ENCODE data around the gene CHN2. TPM values are rescaled to one million over a fixed set of nuclear protein-coding genes. Genes with fewer than 3 reads are reported as not detected.
A peak's percentile ranks its signal among the peaks of the same experiment; 100 is the strongest.
"Not testable (repeated sequence)": the region's sequence is repeated elsewhere in the genome, so short reads cannot be mapped to it uniquely, and the experiment has no call there.

The CHN2 gene
- polyA plus RNA-seq, 1 donor = 10.5 TPM

DNA sequence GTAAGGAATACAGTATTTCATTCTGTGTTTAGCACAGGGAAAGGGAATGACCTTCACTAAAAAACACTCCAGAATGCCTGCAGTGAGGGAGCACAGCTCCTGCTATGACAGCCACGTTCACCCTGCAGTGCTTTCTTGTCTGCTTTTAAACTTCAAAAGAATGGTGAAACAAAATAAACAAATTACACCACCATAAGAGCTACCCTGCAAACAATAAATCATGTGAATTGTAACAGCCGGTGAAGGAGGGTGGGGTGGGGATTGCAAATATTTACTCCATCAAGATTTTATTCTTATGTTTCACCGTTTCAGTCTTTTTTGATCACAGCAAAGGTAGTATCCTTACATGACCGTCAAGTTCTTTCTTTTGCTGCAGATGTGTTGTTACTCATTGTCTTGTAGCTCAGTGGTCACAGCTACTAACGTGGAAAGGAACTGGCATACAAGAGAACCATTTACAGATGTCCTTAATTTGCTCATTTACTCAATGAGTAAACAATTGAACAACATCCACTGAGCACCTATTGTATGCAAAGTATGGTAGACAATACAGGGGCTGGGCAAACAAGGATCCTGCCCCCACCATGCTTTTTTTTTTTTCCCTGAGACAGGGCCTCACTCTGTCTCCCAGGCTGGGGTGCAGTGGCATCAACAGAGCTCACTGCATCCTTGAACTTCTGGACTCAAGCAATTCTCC, 4.1 kb upstream of the CHN2 start:
- DNase-seq = no peak

DNA sequence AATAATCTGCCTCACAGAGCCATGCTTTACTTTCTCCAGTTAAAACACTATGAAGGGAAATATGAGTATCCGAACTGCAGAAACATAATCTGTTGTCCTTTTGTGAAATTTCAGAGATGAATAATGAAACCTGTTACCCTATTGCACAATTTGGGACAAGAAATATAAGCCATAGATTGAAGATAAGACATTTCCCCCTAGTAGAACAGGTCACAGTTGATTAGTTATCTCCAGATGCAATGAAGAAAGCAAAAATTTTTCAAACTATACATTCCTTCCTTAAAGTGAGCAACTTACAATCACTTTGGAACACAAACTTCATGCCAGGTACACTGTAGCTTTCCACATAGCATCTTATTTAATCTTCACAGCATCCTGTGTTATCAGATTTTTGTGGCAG, 2.3 kb upstream of the CHN2 start:
- DNase-seq = no peak

DNA sequence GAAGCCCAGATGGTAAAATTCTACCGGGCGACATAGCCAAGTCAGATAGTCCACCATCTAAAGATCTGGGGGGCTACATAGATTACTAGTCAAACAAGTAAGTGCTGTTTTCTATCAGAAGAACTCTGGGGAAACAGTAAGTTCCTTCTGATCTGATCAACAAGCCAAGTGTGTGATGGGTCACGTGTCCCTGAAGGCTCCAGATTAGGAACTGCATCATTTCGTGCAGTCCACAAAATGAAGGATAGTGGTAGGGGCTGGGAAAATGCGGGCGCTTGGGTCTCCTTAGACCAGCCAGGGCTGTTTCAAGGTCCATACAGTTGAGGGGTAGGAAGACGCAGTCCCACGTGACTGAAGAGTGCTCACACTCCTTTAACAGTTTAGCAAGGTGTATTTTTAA, 1.8 kb upstream of the CHN2 start:
- DNase-seq = no peak

DNA sequence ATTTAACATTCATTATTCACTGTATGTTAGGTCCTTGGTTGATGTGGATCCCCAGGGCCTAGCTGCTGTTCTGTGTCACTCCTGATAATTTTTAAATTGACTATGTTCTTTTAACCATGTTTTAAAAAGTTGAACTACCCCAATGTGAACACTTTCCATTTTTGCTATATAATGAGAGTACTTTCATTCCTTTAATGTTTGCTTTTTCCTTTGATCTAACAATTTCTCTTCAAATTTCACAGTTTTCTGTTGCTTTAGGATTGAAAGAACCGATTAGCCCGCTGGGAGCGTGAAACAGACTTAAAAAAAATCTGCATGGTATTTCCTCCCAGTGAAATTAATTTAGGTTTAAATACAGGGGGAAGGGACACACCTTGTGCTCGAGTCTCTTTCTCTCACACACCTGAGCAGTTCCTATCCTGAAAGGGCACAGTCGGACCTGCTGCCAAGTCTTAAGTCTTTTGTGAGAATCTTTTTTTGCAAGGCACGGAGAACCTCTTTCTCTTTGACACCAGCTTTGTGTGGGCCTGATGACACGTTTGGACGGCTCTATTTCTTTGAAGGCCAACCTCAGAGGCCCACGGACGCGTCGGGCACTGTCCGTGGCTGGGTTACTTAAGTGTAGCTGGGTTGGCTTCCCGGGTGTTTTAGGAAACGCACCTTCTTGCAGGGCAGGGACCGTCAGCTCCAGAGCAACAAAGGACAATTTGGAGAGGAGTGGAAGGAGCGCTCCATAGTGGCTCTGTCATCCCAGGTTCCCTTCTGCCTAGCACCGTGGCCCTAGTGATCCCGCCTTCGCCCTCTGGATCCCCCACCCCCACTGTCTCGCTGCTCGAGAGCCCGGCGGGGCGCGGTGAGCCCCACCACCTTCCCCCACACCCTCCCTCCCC, 1.0 kb upstream of the CHN2 start:
- no peak for DNase-seq

DNA sequence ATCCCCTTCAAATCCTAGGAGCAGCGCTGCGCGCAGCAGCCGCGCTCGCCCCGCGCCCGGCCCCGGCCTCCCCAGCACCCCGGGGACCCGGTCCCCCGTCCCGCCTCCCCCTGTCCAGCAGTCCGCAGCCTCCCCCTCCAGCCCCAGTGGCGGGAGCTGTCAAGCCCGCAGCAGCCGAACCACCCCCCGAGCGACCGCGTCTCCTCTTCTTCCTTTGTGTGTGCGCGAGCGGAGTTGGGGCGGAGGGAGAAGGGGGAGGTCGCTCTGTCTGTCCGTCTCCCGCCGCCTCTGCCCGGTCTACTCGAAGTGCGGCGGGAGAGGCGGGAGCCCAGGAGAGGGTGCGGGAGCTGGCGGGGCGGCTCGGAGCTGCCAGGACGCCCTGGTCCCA, 375 bp upstream of the CHN2 start:
- no peak for DNase-seq

DNA sequence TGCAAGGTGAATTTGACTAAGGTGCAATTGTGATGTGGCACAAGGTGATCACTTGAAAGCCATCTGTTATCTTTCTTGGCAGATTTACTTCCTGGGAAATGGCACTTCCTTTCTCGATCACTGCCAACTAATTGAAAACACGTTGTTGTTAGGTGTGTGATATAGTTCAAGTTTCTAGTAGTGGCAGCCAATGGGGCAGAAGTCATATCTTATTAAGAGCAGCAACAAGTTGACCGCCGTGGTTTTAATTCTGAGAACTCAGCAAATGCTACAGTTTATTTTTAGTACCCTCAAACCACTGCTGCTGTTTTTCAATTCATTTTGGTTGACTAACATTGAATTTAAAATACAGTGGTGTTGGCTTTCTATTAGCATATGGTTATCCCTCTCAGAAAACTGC, 1.6 kb downstream of the CHN2 start:
- DNase-seq = no peak

DNA sequence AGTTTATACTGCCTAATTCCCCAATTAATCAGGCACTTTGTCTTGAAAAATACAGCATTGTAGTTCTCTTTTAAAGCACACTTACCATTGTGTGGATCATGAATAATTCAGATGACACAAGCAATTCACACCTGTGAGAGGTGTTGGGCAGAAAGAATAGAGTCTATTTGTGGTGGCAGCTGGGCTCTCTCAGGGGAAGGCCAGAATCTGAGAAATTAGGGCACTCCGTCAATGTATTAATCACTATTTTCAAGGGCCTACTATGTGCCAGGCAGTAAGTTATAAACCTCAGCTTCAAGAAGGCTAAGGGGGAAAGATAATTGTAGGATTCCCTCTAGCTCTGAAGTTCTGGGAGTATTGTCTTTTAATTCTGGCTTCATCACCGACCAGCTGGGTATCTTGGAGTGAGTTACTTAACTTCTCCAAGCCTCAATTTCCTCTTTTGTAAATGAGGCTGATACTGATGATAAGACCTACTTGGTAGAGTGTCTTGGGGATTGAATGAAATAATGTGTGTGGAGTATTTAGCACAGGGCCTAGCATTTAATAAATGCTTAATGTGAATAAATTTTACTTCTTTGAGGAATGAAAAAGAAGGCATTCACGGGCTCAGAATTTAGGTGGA, 2.5 kb downstream of the CHN2 start:
- DNase-seq = no peak

DNA sequence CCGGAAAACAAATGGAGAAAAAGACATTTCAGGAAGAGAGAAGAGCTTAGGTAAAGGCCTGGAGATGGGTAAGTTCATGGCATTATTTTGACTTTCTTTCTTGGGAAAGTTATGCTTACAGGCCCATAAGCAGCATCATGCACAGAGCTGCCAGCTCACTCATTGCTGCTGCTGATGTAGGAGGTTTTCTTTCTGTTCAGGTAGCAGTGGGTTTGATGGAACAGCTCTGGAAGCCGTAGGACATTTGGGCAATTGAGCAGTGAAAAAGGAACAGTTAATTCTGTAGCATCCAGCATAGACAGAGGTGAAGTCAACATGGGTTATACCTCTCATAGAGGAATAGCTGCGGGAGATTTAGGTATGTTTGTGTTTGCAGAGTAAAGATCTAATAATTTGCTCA, 3.3 kb downstream of the CHN2 start:
- DNase-seq = no peak

DNA sequence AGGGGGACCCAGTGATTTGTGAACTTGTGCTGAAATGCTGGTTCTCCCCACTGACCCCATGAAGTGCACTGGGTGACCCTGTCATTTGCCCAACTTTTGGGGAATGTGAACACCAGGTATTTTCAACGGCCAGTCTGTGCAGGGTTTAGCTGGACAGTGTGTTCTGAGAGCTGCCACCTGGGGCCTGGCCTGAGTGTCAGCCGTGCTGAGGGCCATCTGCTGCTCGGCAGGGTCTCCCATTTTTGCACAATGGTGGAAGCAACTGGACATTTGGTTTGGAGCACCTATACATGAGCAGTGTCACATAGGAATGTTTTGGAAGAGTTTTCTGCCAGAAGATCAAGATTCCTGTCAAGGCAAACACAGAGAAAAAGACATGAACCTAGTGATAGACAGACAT, 5.2 kb downstream of the CHN2 start:
- DNase-seq = no peak

DNA sequence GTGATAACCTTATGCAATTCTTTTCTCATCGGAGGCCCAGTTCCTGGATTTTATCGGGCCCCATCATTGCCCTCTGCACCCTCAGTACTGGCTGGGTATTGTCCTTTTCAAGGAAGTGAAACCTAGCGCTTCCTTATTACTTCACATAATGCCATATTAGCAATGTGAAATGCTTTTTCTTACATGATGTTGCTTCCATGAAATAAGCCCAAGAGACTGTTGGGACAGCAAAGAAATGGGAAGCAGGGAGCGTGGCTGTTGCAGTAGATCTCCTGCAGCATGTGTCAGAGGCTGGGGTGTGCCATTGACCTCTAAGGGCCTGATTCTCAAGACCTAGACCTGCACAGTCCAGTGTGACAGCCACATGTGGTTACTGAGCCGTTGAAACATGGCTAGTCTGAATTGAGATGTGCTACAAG, 8.1 kb downstream of the CHN2 start:
- DNase-seq = no peak

DNA sequence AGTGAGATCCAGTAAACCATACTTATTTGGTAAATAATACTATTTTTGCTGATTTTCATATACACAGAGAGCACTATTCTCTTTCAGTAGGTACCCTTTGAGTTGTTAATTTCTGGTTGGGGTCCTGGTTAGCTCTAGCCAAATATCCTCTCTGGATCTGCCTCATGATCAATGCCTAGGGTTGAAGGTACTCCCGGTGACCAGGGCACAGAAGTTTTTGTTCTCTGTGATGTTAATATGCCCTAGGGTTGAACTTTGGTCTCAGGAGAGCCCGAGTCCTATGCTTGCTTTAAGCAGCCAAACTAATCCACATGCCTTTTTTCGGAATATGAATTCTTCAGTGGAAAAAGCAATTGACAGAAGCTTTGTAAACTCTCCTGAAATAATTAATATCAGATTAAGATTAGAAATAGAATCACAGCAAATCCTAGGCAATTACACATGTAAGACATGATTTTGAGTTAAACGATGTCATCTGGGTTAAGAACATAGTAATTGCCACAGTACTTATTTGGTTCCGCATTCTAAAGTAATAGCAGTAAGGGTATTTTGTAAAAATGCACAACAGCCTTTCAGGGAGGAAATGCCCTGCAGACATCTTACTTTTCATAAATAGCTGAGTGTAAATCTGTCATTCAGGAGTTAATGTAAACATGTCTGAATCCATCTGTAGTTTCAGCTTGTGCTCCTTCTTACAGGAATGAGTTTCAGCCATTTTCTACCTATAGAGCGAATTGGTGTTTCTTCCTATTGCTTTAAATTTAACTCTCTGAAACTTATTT, 10.1 kb downstream of the CHN2 start:
- DNase-seq = no peak

DNA sequence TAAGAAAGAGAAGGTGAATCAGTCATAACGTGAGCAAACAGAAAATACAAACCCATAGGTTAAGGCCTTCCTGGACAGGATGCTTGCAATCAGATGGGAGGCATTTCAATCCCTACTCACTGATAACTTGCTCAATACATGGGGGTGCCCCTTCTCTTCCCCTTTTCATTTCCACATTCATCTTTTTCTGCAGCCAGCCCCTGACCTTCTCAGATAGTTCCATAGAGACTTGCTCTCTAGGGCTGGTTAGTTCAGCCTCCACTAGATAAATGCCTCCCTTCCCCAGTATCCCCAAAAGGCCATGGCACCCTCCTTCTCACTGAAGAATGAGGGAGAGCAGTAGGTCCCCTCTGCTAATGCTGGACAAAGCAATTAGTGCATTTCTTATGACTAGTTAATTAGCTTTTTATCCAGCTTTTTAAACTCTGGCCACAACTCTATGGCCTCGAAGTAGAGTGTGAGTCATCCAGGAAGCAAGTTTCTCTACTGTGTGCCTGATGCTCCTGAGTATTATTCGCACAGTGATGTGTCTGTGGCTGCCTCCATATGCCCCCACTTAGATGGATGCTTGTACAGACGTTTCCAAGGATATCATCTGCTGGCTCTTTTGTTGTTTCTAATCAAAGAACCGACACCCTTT, 12.7 kb downstream of the CHN2 start:
- DNase-seq = no peak

DNA sequence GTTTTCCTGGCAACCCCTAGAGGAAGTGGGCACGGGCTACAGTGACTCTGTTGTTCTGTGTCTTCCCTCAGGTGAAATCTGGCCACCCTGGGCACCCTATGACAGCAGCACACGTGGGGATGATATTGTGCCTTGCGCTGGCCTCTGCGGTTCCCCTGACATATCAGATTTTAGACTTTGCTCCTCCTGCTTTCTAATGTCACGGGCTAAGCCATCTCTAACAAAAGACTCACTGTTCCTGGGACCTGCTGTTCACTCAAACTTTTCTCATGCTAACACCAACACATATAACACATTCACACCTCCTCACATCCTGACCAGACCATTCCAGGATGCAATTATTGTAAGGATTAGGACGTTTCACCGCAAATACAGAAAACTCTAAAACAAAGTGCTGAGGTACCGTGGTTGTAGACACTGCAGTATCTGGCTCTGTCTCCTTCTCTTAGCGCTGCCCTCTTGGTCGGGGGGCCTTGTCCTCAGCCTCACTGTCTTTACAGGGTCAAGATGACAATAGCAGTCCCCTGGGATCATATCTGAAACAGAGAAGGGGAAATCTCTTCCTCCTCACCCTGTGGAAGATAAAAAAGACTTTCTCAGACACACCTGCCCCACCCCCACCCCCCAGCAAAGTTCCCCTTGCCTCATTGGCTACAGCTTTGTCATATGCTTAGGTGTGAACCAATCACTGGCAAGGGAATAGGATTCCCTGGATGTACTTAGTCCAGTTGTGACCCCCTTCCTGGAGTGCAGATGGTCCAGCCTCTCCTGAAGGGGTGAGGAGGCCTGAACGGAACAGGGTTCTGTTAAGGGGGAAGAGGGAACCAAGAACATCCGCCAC, 14.1 kb downstream of the CHN2 start:
- no peak for DNase-seq

DNA sequence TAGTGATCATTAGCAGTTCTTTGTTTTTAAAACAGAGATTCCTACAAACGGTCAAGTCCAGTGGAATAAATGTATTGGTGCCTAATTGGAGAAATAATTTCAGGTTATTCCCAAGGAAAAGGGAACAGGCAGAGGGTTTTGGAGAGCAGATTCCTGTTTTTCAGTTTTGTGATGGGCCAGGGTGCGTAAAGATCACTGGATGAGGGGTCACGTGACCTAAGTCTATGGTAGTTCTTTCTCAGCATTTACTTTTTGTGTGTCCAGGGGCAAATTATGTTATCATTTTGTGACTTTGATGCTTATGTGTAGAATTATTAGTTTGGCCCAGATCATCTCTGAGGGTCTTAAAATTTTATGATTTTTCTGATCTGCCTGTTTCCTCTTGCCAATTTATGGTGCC, 15.2 kb downstream of the CHN2 start:
- no peak for DNase-seq

DNA sequence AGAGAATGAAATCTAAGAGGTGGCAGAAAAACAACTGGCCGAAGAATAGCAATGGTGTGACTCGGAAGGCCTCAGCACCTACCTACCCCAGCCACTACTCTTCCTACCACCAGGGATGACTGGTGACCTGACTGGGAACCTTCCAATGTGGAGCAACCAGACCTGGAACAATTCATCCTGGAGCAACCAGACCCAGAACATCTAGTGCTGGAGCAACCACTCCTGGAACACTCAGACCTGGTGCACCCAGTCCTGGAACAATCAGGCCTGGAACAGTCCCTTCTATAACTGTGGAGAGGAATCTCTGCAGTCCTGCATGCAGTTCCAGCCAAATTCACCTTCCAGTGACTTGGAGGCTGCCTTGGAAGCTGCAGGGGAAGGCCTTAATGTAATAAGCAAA, 18.2 kb downstream of the CHN2 start:
- not testable (repeated sequence) for DNase-seq

DNA sequence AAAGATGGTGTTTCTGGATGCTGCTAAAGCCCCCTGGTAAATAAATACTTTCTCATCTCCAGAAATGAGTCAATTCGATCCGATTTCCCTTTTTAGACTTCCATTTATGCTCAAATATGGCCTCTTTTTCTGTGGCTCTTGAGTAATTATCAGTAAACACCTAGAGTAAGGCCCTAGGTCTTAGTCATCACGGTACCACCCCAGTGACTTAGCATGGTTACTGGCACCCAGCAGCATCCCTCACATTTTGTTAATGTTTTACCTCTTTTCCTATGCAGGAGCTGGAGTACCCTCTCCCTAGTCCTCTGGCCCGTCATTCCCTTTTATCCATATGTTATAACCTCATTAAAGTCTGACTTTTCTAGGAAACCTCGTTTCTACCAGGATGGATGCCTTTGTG, 19.5 kb downstream of the CHN2 start:
- no peak for DNase-seq

DNA sequence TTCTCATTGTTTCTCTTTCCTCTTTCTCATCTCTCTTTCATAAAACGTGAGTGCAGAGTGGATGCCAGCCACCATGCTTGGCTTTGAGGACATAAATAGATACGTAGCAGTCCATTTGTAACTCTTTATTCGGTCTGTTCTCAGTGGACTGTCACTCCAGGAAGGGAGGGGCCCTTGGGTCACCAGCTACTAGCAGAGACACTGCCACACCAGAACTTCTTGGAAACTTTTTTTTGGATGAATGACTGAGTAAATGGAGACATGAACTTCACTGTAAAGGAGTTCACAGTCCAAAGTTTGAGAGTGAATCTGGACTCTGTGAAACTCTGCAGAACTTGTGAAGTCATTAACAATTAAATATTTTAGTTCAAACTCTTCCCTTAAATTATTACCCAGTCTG, 20.2 kb downstream of the CHN2 start:
- DNase-seq = no peak

DNA sequence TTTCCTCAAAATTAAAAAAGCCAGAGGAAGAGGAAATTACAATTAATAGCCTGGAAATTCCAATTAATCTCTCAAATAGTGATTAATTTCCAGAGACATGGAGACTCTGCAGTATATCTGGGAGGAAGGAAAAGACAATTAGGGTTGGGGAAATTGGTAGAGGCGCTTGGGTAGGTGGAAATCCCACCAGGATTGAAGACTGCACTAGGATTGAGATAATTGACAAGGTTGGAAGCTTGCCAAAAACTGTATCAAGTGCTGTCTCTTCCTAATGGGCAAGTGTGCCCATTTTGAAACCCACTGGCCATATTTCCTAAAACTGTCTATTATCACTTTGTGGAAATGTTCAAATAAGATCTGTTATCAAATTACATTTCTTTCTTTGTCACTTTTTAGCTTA, 21.6 kb downstream of the CHN2 start:
- no peak for DNase-seq

DNA sequence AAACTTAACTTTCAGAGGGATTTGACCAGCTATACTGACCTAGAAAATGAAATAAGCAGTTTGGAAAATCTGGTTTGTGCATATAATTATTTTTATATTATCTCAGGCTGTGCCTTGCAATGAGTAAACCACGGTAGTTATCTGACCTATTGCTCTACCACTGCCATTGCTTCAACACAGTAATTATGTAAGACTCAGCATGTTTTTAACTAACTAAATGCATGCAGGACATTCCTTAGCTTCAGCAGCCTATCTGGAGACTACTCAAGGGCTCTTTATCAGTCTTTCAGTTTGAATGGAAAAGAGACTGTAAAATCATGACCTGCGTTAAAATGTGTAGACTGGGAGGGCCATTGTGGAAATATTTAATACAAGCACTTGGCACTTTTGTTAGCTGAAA, 22.5 kb downstream of the CHN2 start:
- DNase-seq = no peak

DNA sequence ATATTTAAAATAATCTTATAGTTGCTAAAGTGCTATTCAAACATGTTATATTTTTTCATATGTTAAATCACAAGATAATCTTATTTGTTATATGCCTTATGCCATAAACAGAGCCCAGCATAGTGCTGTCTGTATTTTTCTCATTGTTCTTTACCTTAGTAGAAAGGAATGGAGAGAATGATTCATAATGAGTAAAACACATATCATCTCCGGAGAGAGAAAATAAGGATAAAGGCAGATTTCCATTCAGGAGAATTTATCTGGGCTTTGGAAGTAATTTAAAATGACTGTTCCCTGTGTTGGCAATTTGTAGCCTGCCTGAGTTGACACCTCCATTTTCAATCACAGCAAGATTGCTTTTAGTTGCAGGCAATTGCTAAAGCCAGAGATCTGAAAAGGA, 30.2 kb downstream of the CHN2 start:
- DNase-seq = peak; percentile 22

DNA sequence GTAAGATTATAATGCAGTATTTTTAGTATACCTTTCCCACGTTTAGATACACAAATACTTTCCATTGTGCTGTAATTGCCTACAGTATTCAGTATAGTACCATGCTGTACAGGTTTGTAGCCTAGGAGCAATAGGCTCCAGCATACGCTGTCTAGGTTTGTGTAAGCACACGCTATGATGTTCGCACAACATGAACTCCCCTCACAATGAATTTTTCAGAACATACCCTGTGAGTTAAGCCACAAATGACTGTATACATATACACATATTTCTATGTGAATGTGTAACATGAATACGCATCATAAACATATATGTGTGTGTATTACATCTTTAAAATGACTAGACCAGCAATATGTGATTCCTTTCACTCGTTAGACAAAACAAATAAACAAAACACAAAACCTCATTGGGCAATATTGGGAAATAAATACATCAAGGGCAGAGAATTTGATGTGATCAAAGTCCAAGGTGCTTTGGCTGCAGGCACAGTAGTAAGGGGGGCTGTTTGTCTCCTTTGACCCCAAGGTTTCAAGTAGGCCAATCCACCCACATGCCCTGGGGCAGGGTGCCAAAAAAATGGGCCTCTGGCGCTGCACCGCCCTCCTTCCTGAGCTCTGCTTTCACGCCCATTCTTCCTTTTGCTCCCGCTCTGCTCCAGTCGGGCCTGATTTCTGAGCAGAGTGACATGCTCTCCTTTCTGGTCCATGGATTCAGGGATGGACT, 33.9 kb downstream of the CHN2 start:
- no peak for DNase-seq
